ENCODE measurements around the gene RXRA.

The RXRA gene

GRCh38 chr9:134356496-134357470 is 30.5 kb downstream of the RXRA start:
- no peak for FAIRE-seq

- FAIRE-seq: no peak
Measured at GRCh38 chr9:134357631-134358025, 31.4 kb downstream of the RXRA start.

- FAIRE-seq: no peak
Measured at GRCh38 chr9:134358026-134358661, 31.9 kb downstream of the RXRA start.

GRCh38 chr9:134358662-134359319 is 32.5 kb downstream of the RXRA start:
- FAIRE-seq: no peak

GRCh38 chr9:134359493-134360179 is 33.4 kb downstream of the RXRA start:
- FAIRE-seq: no peak

GRCh38 chr9:134360180-134360759 is 34.0 kb downstream of the RXRA start:
- no peak for FAIRE-seq

GRCh38 chr9:134360897-134361296 is 34.6 kb downstream of the RXRA start:
- no peak for FAIRE-seq

GRCh38 chr9:134361426-134361825 is 35.2 kb downstream of the RXRA start:
- FAIRE-seq: no peak

GRCh38 chr9:134361843-134362414 is 35.7 kb downstream of the RXRA start:
- no peak for FAIRE-seq

- FAIRE-seq: no peak
Measured at GRCh38 chr9:134363450-134363849, 37.2 kb downstream of the RXRA start.

- FAIRE-seq: no peak
Measured at GRCh38 chr9:134364391-134365114, 38.3 kb downstream of the RXRA start.

- no peak for FAIRE-seq
Measured at GRCh38 chr9:134365115-134365596, 38.9 kb downstream of the RXRA start.

GRCh38 chr9:134365791-134366222 is 39.6 kb downstream of the RXRA start:
- FAIRE-seq: no peak

- FAIRE-seq: no peak
Measured at GRCh38 chr9:134366223-134367031, 40.2 kb downstream of the RXRA start.

- FAIRE-seq: no peak
Measured at GRCh38 chr9:134367061-134367460, 40.8 kb downstream of the RXRA start.

GRCh38 chr9:134367791-134368490 is 41.7 kb downstream of the RXRA start:
- no peak for FAIRE-seq

GRCh38 chr9:134368571-134368970 is 42.3 kb downstream of the RXRA start:
- FAIRE-seq: no peak

GRCh38 chr9:134369416-134370212 is 43.4 kb downstream of the RXRA start:
- FAIRE-seq: no peak

- no peak for FAIRE-seq
Measured at GRCh38 chr9:134370213-134370492, 43.9 kb downstream of the RXRA start.
